ENCODE data around the gene RAPGEF2.
"Not testable (repeated sequence)": the region's sequence is repeated elsewhere in the genome, so short reads cannot be mapped to it uniquely, and the experiment has no call there.

Gene RAPGEF2

GRCh38 chr4:159248384-159249178 is 145.7 kb downstream of the RAPGEF2 start:
- DNase-seq = no peak

- no peak for DNase-seq
These were observed 148.0 kb downstream of the RAPGEF2 start for GRCh38 chr4:159250751-159251325.

GRCh38 chr4:159251580-159251979 is 148.7 kb downstream of the RAPGEF2 start:
- not testable (repeated sequence) for DNase-seq

DNA sequence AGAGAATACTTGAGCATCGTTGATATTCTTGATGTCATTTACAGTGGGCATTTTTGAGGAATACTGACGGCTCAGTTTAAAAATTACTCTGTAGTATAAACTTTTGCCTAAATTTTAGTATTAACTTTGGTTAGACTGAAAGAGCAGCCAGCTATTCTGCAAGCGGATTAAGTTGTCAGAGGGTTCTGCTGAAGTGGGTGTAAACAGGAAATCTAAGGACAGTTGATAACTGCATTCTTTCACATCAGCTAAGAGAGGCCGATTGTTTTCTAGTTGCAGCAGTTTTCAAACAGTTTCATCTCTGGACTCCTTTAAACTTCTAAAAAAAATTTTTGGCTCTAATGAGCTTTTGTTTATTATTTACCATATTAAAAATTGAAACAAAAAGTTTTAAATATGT is 149.6 kb downstream of the RAPGEF2 start:
- no peak for DNase-seq

DNA sequence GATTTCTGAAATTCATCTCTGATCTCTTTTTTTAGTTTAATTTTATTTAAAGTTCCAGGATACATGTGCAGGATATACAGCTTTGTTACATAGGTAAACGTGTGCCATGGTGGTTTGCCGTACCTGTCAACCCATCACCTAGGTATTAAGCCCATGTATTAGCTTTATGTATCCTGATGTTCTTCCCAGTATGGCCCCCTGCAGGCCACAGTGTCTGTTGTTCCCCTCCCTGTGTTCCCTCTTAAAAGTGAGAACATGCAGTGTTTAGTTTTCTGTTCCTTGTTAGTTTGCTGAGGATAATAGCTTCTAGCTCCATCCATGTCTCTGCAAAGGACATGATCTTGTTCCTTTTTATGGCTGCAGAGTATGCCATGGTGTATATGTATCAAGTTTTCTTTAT is 153.2 kb downstream of the RAPGEF2 start:
- no peak for DNase-seq

GRCh38 chr4:159258889-159259560 is 156.1 kb downstream of the RAPGEF2 start:
- DNase-seq = no peak

DNA sequence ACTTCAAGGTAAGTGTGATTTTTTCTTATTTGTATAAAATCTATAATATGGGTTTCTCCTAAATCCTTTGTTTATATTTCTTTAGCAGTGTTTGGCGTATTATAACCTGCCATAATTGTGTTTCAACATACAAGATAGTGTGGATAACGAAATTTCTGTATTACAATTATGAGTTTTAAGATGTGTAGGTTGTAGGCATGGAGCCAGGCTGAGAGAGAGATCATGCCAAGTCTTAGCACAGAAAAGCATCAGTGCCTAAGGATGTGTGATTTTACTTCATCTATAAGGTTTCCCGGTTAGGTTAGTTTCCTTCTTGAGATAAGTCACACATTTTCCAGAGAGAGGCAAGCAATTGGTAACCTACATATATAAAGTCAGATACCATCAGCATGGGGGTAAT is 161.2 kb downstream of the RAPGEF2 start:
- DNase-seq = no peak

GRCh38 chr4:159266981-159267868 is 164.3 kb downstream of the RAPGEF2 start:
- no peak for DNase-seq

GRCh38 chr4:159267869-159268285 is 165.0 kb downstream of the RAPGEF2 start:
- no peak for DNase-seq

DNA sequence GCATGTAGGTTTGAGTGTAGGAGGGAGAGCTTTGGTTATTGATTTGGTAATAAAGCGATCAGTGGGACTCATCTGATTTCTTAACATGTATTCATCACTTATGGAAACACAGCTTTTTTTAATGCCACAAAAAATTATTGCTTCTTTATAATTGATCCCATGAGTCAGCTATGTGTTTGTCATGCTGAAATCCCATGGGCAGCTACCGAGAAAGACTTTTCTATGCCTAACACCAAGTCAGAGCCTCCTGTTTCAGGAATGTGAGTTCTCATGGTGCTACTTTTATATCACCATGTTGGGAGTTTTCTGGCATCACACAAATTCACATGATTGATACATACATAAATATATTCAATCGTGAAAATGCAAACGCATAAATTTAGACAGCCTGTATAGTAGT is 165.7 kb downstream of the RAPGEF2 start:
- no peak for DNase-seq

DNA sequence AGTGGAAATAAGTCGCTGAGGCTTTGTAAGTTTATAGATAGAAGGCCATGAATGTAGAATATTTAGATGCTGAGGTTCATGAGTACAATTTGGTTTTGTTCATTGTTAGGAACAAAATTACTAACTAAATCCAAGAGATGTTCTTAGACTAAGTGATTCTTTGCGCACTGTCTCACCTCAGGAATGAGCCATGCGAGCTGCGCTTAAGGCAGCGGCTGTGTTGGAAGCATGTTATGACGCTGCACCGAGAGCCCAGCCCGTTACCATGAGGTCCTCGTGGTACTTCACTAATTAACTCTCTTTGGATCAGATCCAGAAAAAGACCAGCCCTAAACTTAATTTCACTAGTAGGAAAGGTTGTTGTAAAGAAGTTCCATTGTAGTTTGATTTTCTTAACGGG is 166.2 kb downstream of the RAPGEF2 start:
- DNase-seq = no peak

- no peak for DNase-seq
These were observed 167.1 kb downstream of the RAPGEF2 start for GRCh38 chr4:159269956-159270355.

DNA sequence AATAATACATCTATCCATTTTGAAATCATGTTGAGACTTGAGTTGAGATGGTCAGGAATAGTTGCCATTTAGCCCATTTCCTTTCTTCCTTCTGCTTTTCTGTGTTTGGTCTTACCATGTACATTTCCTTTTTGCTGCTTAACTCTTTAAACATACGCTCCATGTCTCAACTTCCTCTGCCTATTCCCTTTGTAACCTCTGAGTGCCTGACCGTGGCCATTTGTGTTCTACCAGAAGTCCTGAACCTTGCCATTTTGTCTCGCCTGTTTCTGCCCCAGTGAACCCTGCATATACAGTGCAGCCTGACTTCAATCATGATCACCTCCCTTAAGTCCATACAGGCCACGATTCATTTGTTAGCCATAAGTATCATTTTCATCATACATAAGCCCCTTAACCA is 169.0 kb downstream of the RAPGEF2 start:
- no peak for DNase-seq

DNA sequence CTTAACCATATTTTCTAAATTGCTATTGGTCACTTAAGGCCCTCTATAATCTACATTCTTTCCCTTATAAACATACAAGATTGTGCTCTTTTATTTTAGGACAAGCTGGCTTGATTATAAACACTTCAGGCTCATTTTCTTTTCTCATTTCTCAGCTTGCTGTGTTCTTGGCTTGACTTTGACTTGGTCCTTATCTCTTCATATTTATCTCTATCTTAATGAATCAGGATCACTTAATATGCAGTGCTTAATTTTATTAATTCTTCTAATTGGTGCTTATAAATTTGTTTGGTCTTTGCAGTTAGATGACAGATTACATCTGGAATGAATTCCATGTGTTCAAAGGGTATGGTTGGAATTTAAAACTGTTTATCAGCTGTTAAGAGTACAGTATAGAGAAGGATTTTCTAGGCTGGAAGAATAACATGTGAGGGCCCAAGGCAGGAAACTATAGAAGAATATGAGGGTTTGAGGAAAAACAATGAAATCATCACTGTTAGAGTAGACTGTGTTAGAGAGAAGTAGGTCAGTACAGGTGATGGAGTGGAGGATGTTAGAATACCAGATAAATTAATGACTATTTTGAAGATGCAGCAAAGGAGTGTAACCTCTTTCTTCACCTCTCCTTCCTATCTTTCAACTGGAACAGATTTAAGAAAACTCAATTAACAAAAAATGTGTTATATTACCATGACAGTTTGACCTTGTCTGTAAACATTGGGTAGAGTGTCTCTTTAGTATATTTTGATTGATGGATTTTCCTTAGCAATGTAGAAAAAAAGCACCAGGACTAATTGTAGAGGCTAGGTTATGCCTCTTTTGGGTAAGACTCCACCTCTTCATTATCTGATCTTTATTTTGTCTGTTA is 169.6 kb downstream of the RAPGEF2 start:
- DNase-seq = no peak

DNA sequence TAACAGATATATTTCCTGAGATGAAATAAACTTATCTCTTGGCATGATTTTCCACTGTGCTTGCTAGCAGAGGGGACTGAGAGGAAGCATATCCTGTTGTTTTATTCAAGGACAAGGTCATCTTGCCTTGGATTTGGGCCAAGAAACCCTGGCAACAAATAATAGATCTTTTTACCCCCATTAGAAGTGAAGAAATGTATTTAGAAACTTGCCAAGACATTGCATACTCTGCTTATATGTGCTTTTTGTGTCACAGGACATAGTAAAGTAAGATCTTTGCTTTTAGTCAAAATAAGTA is 170.2 kb downstream of the RAPGEF2 start:
- DNase-seq = no peak

- no peak for DNase-seq
These were observed 171.0 kb downstream of the RAPGEF2 start for GRCh38 chr4:159273841-159274240.

DNA sequence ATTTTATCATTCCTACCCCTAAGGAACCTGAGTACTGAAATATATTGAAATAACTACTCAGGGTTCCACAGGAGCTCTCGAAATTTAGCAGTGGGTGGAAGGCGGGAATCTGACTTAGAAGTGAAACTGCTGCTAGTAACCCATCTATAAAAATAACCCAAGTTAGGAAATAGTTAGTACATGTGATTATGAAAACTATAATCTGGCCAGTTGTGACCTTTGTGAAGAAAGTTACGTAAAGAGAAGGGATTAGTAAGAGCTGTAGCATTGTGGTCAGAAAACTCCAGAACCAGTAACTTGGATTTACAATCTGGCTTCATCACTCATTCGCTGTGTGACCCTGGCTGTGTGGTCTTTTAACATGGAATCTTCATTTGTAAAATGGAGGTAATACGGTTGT is 175.5 kb downstream of the RAPGEF2 start:
- DNase-seq = no peak

GRCh38 chr4:159279084-159279483 is 176.2 kb downstream of the RAPGEF2 start:
- DNase-seq = no peak

DNA sequence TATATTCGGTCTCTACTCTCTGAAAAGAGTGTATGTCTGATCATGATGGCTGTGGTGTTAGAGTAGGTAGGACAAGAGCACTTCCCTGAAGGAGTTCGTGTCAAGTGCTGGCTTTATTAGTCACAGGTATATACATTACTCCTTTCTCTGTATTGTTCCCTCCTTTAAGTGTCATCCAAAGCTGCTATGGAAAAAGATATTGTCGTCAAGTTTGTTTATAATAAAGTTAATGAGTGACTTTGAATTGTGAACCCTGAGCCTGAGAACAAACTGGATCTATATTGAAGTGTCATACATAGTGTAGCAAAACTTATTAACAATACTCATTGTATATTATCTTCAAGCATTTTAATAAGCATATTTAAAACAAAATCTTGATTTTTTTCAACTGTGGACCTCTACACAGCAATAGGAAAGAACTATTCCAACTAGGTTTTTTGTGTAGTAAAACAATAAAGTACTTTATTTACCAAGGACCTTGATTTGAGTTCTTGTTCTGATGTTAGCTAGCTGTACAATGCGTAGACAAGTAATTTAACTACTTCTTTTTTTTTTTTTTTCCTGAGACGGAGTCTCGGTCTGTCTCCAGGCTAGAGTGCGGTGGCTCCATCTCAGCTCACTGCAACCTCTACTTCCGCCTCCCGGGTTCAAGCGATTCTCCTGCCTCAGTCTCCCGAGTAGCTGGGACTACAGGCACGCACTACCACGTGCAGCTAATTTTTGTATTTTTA is 177.7 kb downstream of the RAPGEF2 start:
- DNase-seq = peak; percentile 40

DNA sequence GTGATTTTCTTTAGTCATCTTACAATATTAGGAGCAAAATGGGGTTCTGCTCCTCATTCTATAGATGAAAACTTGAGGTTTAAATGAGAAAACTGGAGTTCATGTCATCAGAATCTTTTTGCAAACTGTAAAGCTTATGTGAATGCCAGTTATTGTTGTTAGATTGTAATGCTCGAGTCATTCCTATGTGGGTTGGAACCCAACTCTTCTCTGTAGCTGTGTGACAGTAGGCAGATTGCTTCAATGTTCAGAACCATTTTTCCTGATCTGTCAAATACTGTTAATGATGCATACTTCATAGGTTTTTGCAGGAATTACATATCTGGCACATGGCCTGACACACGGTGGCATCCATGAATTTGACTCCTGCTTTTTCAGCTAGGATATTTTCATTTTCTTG is 178.9 kb downstream of the RAPGEF2 start:
- no peak for DNase-seq

DNA sequence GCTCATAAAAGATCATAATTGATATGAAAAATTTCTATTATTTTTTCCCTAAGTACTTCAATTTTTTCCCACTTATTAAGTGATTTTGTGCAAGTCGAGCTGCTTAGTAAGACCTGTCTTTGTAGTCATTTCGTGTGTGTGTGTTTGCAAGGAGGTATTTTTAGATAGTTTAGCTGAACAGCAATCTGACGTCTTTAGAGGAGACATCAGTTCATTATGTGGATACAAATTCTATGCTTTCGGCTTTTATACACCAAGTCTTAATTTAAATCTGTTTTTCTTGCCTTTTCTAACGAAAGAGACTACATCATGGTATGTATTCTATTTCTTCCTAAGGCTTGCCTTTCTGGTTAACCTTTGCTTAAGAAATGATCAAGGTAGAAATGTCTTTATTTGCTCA is 179.4 kb downstream of the RAPGEF2 start:
- DNase-seq = no peak

- DNase-seq = no peak
These were observed 180.1 kb downstream of the RAPGEF2 start for GRCh38 chr4:159282944-159283343.

All from DMS79 treated with DMSO at 0.1 percent for 48 hours (cell line).